Neural cell (in vitro differentiated cells): ENCODE data around the gene CAST. TPM values are rescaled to one million over a fixed set of nuclear protein-coding genes. Genes with fewer than 3 reads are reported as not detected.

Source experiments
- H2AFZ ChIP-seq: fragments of 200-600, 300-800 bp; sonication (generic), shearing (Covaris generic); 2 replicates; pipeline ENCODE4 v1.6.0; 2014; ENCODE audit warnings: low read depth, mild to moderate bottlenecking, antibody characterized with exemption, low read length, moderate library complexity
- H3F3A ChIP-seq: fragments of 200-600 bp; shearing (Covaris generic); 2 replicates; pipeline ENCODE4 v1.6.1; 2016; ENCODE audit warnings: mild to moderate bottlenecking, moderate library complexity, mixed read lengths, antibody characterized with exemption, low read length; ENCODE audit not compliant: insufficient read depth, poor library complexity, severe bottlenecking
- H3K27ac ChIP-seq: fragments of 200-600, 300-800 bp; sonication (generic), shearing (Covaris generic); 2 replicates; pipeline ENCODE4 v1.5.1; 2014; ENCODE audit warnings: mild to moderate bottlenecking, low read length, moderate library complexity
- H3K27me3 ChIP-seq: fragments of 300-800, 200-600 bp; sonication (generic), shearing (Covaris generic); 2 replicates; pipeline ENCODE4 v1.6.0; 2014; ENCODE audit warnings: mild to moderate bottlenecking, low read depth, low read length, moderate library complexity; ENCODE audit not compliant: insufficient read depth
- H3K36me3 ChIP-seq: fragments of 300-800, 200-600 bp; sonication (generic), shearing (Covaris generic); 2 replicates; pipeline ENCODE4 v1.5.1; 2014; ENCODE audit warnings: mild to moderate bottlenecking, antibody characterized with exemption, low read length, moderate library complexity; ENCODE audit not compliant: insufficient read depth
- H3K4me2 ChIP-seq: fragments of 300-800, 200-600 bp; sonication (generic), shearing (Covaris generic); 2 replicates; pipeline ENCODE4 v1.6.0; 2014; ENCODE audit warnings: mild to moderate bottlenecking, low read length
- H3K4me3 ChIP-seq: fragments of 300-800, 200-600 bp; sonication (generic), shearing (Covaris generic); 2 replicates; pipeline ENCODE4 v1.5.1; 2014; ENCODE audit warnings: mild to moderate bottlenecking, low read length, moderate library complexity
- H3K79me2 ChIP-seq: fragments of 200-600 bp; shearing (Covaris generic); replicated peaks from 2 replicates; pipeline ENCODE4 v1.6.0; 2014; ENCODE audit warnings: mild to moderate bottlenecking, low read length, moderate library complexity; ENCODE audit not compliant: insufficient read depth
- H3K9ac ChIP-seq: fragments of 300-800, 200-600 bp; sonication (generic), shearing (Covaris generic); 2 replicates; pipeline ENCODE4 v1.6.1; 2016; ENCODE audit warnings: mild to moderate bottlenecking, low read length, mixed read lengths
- H3K9me2 ChIP-seq: fragments of 200-600 bp; shearing (Covaris generic); 2 replicates; pipeline ENCODE4 v1.6.1; 2016; ENCODE audit warnings: mild to moderate bottlenecking, low read length, mixed read lengths; ENCODE audit not compliant: insufficient read depth
- H3K9me3 ChIP-seq: fragments of 200-600, 300-800 bp; sonication (generic), shearing (Covaris generic); 2 replicates; pipeline ENCODE4 v1.6.1; 2016; ENCODE audit warnings: mild to moderate bottlenecking, mixed run types, low read length, moderate library complexity, mixed read lengths
- H4K20me1 ChIP-seq: fragments of 200-600 bp; shearing (Covaris generic); 2 replicates; pipeline ENCODE4 v1.6.1; 2016; ENCODE audit warnings: mild to moderate bottlenecking, mixed run types; ENCODE audit not compliant: insufficient read depth
- EP300 ChIP-seq: fragments of 450-650 bp; conservative IDR thresholded peaks from 2 replicates; pipeline ENCODE4 v1.6.1; 2014; ENCODE audit warnings: antibody characterized with exemption, mild to moderate bottlenecking, moderate library complexity; ENCODE audit not compliant: poor library complexity, severe bottlenecking
- EZH2 ChIP-seq: fragments of 200-600, 300-800 bp; shearing (Covaris generic), sonication (generic); IDR thresholded peaks from 2 replicates; pipeline ENCODE4 v1.6.1; 2014; ENCODE audit warnings: antibody characterized with exemption, low read length, borderline replicate concordance, mild to moderate bottlenecking; ENCODE audit not compliant: insufficient read depth, poor library complexity, severe bottlenecking
- MXI1 ChIP-seq: fragments of 450-650 bp; conservative IDR thresholded peaks from 2 replicates; pipeline ENCODE4 v1.6.1; 2014; ENCODE audit warnings: antibody characterized with exemption, mild to moderate bottlenecking; ENCODE audit not compliant: poor library complexity, severe bottlenecking
- POLR2AphosphoS5 ChIP-seq: IDR thresholded peaks from 2 replicates; pipeline ENCODE4 v1.6.1; 2012
- RAD21 ChIP-seq: fragments of 450-650 bp; conservative IDR thresholded peaks from 2 replicates; pipeline ENCODE4 v1.6.1; 2014; ENCODE audit warnings: antibody characterized with exemption, mild to moderate bottlenecking, moderate library complexity
- SMC3 ChIP-seq: fragments of 450-650 bp; conservative IDR thresholded peaks from 2 replicates; pipeline ENCODE4 v1.6.1; 2014; ENCODE audit warnings: antibody characterized with exemption, mild to moderate bottlenecking, moderate library complexity; ENCODE audit not compliant: poor library complexity
- TAF1 ChIP-seq: IDR thresholded peaks from 2 replicates; pipeline ENCODE4 v1.6.1; 2012; ENCODE audit warnings: low read depth
- polyA plus RNA-seq: library from polyadenylated mRNA; depleted of rRNA; stranded (reverse); fragments of >200 nt; gene quantifications from 2 replicates; pipeline ENCODE4 v1.2.3, GENCODE V29; 2014
- TF ChIP-seq, protein P1 (sequence below): fragments of 450-650 bp; IDR thresholded peaks from 2 replicates; pipeline ENCODE4 v1.5.1; 2014; ENCODE audit warnings: antibody characterized with exemption, mild to moderate bottlenecking, moderate library complexity; ENCODE audit not compliant: poor library complexity, severe bottlenecking
- TF ChIP-seq, protein P2 (sequence below): IDR thresholded peaks from 2 replicates; pipeline ENCODE4 v1.6.1; 2012; ENCODE audit warnings: borderline replicate concordance

CAST gene
- polyA plus RNA-seq, 1 donor from 2014 or later: 8.4 TPM

DNA sequence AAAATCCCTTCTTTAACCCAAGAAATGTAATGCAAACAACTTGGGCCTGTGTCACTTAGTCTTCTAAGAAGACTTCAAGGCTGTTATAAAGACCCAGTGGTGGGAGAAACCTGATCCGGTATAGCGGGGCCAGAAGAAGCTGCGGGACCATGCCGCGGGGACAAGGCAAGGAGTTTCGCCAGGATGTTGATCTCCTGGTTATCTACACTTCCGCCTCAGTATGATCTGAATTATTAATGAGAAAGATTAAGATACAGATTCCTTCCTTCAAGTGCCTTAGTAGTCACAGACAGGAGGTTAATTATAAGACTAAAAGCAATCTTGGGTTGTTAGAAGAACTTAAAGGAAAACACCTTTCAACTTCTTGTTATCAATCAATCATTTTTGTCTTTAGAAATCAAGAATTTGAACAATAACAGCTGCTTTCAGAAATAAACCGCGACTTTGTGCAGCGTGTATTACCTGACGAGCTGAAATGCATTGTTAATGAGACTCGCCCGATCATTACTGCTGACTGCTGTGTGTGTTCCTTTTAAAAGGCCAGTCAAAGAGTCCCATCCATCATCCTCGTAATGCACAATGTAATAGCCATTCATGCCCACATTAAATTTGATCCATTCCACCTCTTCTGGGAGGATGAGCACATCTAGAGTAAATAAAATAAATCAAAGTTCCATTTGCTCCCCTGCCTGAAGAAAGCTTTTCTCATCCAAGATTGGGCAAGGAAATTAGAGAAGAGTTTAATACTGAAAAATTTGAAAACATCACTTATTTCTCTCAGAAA is 123.3 kb downstream of the CAST start:
- peaks cover 12% of the 10 kb centered on the region for H3K36me3 ChIP-seq
- H3K27me3 ChIP-seq: no peaks in the 10 kb centered on the region
- no peak overlapping the region for H3K9ac ChIP-seq
- H3K4me3 ChIP-seq: no peak overlapping the region
- H2AFZ ChIP-seq: no peak overlapping the region
- TF ChIP-seq TAF1: no peak
- TF ChIP-seq POLR2AphosphoS5: peak; percentile 16
- H4K20me1 ChIP-seq: no peaks in the 10 kb centered on the region
- no peaks in the 10 kb centered on the region for H3K9me2 ChIP-seq
- no peaks in the 10 kb centered on the region for H3F3A ChIP-seq
- no peaks in the 10 kb centered on the region for H3K9me3 ChIP-seq
- H3K4me2 ChIP-seq: no peak overlapping the region
- no peaks in the 10 kb centered on the region for H3K79me2 ChIP-seq
- H3K27ac ChIP-seq: peak overlapping the region; percentile 16

DNA sequence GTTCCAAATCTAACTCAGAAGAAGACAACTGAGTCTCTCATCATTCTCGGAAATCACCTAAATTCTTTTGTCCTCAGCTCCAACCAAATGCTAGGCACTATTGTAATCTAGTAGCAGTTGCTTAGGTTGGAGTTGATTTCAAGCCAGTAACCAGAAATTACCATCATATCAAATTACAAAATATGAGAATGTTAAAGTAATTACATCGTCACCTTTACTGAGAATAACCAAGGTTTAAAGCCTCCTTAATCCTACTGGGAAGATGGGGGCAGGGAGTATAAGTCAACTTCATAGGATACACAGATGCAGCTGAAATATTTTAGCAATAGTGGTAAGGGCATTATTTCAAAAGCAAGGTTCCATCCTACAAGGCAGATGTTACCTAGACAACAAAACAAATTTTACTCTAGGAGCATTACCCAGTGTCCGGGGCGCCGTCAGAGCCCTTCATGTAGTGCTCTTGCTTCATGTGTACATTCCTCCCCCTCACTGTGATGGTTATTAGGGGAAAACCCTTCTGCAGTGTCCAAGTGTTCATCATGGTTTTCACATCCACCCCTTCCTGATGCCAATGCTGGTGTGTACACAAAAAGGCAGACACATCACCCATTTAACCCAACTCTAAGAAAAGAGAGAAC is 126.1 kb downstream of the CAST start:
- no peaks in the 10 kb centered on the region for H3K9me2 ChIP-seq
- no peaks in the 10 kb centered on the region for H4K20me1 ChIP-seq
- H3K79me2 ChIP-seq: no peaks in the 10 kb centered on the region
- no peak overlapping the region for H3K9ac ChIP-seq
- no peak overlapping the region for H3K4me3 ChIP-seq
- H3K36me3 ChIP-seq: peaks cover 2% of the 10 kb centered on the region
- no peak overlapping the region for H2AFZ ChIP-seq
- peaks cover 8% of the 10 kb centered on the region for H3F3A ChIP-seq
- no peaks in the 10 kb centered on the region for H3K27me3 ChIP-seq
- no peak overlapping the region for H3K4me2 ChIP-seq
- H3K27ac ChIP-seq: peak overlapping the region; percentile 88
- no peaks in the 10 kb centered on the region for H3K9me3 ChIP-seq
- TF ChIP-seq RAD21 (no peak), EP300 (no peak), POLR2AphosphoS5 (no peak), EZH2 (no peak), TAF1 (no peak), MXI1 (no peak), SMC3 (no peak)
- TF ChIP-seq, protein P1, sequence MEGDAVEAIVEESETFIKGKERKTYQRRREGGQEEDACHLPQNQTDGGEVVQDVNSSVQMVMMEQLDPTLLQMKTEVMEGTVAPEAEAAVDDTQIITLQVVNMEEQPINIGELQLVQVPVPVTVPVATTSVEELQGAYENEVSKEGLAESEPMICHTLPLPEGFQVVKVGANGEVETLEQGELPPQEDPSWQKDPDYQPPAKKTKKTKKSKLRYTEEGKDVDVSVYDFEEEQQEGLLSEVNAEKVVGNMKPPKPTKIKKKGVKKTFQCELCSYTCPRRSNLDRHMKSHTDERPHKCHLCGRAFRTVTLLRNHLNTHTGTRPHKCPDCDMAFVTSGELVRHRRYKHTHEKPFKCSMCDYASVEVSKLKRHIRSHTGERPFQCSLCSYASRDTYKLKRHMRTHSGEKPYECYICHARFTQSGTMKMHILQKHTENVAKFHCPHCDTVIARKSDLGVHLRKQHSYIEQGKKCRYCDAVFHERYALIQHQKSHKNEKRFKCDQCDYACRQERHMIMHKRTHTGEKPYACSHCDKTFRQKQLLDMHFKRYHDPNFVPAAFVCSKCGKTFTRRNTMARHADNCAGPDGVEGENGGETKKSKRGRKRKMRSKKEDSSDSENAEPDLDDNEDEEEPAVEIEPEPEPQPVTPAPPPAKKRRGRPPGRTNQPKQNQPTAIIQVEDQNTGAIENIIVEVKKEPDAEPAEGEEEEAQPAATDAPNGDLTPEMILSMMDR: no peak
- TF ChIP-seq, protein P2, sequence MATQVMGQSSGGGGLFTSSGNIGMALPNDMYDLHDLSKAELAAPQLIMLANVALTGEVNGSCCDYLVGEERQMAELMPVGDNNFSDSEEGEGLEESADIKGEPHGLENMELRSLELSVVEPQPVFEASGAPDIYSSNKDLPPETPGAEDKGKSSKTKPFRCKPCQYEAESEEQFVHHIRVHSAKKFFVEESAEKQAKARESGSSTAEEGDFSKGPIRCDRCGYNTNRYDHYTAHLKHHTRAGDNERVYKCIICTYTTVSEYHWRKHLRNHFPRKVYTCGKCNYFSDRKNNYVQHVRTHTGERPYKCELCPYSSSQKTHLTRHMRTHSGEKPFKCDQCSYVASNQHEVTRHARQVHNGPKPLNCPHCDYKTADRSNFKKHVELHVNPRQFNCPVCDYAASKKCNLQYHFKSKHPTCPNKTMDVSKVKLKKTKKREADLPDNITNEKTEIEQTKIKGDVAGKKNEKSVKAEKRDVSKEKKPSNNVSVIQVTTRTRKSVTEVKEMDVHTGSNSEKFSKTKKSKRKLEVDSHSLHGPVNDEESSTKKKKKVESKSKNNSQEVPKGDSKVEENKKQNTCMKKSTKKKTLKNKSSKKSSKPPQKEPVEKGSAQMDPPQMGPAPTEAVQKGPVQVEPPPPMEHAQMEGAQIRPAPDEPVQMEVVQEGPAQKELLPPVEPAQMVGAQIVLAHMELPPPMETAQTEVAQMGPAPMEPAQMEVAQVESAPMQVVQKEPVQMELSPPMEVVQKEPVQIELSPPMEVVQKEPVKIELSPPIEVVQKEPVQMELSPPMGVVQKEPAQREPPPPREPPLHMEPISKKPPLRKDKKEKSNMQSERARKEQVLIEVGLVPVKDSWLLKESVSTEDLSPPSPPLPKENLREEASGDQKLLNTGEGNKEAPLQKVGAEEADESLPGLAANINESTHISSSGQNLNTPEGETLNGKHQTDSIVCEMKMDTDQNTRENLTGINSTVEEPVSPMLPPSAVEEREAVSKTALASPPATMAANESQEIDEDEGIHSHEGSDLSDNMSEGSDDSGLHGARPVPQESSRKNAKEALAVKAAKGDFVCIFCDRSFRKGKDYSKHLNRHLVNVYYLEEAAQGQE: no peak
